ENCODE measurements around the gene APMAP. TPM values are rescaled to one million over a fixed set of nuclear protein-coding genes. Genes with fewer than 3 reads are reported as not detected.
"Not testable (repeated sequence)": the region's sequence is repeated elsewhere in the genome, so short reads cannot be mapped to it uniquely, and the experiment has no call there.

APMAP gene
- total RNA-seq, 1 experiment from 2014 or later, result 80.3 TPM

DNA sequence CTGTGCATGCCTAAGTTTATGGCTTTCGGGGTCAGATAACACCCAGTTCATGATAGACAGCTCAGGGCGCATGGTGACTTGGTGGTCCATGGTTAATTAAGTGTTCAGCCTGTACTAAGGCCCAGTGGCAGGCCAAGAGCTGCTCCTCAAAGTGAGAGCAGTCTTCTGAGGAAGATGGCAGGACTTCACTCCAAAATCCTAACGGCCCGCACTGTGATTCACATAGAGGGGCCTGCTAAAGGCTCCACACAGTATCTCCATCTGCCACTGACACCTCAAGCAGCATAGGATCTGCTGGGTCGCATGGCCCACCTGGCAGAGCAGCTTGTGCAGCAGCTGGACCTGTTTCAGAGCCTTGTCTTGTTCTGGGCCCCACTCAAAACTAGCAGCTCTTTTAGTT, 54.1 kb downstream of the APMAP start:
- Histone ChIP-seq H3K36me3 (no peaks in the 10 kb centered on the region), H3K4me3 (no peak overlapping the region), H3K9me3 (no peaks in the 10 kb centered on the region), H3K27me3 (no peaks in the 10 kb centered on the region)
- no peak for DNase-seq

- DNase-seq, result no peak
- Histone ChIP-seq H3K27me3 (no peaks in the 10 kb centered on the region), H3K36me3 (no peaks in the 10 kb centered on the region), H3K9me3 (no peaks in the 10 kb centered on the region), H3K4me3 (no peak overlapping the region)
Measured at GRCh38 chr20:24937579-24937978, 55.0 kb downstream of the APMAP start.

DNA sequence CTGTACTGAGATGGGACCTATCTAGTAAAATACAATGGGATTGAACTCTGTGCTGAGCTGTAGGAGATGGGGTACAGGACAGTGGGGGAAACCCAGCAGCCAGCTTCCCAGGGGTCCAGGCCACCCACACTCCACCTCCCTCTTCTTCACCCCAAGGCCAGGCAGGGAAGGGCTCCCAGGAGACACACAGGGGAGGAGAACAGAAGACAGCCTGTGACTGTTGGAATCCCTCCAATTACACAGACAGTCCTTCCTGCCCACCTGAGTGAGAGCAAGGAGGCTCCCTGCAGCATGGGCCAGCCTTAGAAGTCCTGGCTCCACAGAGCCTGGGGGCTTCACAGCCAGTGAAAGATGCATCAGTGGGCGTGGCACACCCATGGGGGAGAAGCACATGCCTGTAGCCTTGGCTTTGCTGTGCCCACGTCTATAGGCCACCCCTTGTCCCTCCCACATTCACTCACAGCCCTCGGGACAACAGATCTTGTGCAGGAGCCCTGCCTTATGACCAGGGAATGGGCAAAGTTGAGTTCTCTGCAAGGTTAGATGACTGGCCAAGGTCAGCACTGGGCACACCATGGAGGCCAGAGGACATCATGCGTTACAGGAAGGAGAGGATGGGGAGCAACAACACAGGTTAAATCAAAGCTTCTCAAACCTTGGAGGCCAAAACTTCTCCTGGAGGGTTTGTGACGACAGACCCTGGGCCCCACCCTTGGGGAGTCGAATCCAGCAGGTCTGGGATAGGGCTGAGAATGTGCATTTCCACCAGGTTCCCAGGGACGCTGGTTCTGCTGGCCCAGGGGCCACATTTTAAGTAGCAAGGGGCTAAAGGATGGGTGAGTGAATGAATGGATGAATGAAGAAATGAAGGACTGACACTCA, 55.8 kb downstream of the APMAP start:
- Histone ChIP-seq H3K27me3 (no peaks in the 10 kb centered on the region), H3K36me3 (no peaks in the 10 kb centered on the region), H3K9me3 (no peaks in the 10 kb centered on the region), H3K4me3 (no peak overlapping the region)
- DNase-seq, result no peak

DNA sequence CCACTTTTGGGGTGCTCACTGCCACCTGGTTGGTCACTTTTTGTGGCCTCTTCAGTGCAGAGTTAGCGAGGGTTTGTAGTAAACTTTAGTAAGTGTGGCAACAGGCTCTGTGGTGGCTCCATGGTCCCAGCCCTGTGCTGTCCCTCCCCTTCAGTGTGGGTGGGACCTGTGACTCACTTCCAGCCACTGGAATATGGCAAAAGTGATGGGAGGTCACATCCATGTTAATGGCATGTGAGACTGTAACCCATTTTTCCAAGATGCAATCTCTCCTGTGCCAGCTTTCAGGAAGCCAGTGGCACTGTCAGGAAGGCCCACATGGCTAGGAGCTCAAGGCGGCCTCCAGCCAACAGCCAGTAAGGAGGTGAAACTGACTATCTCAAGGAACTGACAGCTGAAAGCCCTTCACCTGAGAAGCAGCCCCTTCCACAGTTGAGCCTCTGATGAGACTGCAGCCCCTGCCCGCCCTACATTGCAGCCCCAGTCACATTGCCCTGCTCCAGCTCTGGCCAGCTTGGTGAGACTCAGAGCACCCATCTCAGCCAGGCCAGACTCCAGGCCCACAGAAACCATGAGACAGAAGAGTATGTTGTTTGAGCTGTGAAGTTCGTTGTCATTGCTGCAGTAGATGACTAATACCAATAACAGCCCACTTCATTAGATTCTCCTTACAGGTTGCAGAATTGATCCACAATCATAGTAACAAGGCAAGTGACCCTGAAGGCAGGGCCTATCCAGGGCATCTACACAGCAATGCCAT, 56.6 kb downstream of the APMAP start:
- H3K4me3 ChIP-seq, result no peak overlapping the region
- H3K27me3 ChIP-seq, result no peaks in the 10 kb centered on the region
- no peaks in the 10 kb centered on the region for H3K36me3 ChIP-seq
- DNase-seq, result no peak
- H3K9me3 ChIP-seq, result no peaks in the 10 kb centered on the region

DNA sequence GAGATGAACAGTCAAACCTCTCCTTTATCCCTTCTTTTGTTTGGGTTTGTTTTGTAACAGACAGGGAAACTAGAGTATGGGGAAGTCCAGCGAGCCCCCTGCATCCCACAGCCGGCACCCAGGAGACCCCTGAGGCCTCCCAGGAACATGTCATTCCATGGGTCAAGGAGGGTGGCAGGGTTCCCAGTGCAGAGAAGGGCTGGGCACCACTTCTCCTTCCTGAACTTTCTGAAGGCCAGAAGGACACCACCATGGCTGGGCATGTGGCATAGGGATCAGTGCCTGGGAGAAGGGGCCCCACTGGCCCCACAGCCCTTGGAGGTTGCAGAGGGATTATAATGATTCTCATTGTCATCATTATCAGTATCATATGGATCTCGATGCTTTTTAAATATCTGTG, 57.4 kb downstream of the APMAP start:
- Histone ChIP-seq H3K4me3 (no peak overlapping the region), H3K27me3 (no peaks in the 10 kb centered on the region), H3K9me3 (no peaks in the 10 kb centered on the region), H3K36me3 (no peaks in the 10 kb centered on the region)
- no peak for DNase-seq

GRCh38 chr20:24934716-24935115, 57.8 kb downstream of the APMAP start:
- Histone ChIP-seq H3K36me3 (no peaks in the 10 kb centered on the region), H3K27me3 (no peaks in the 10 kb centered on the region), H3K9me3 (no peaks in the 10 kb centered on the region), H3K4me3 (no peak overlapping the region)
- no peak for DNase-seq

GRCh38 chr20:24934101-24934661, 58.4 kb downstream of the APMAP start:
- no peak for DNase-seq
- Histone ChIP-seq H3K27me3 (no peaks in the 10 kb centered on the region), H3K9me3 (no peaks in the 10 kb centered on the region), H3K4me3 (no peak overlapping the region), H3K36me3 (no peaks in the 10 kb centered on the region)

DNA sequence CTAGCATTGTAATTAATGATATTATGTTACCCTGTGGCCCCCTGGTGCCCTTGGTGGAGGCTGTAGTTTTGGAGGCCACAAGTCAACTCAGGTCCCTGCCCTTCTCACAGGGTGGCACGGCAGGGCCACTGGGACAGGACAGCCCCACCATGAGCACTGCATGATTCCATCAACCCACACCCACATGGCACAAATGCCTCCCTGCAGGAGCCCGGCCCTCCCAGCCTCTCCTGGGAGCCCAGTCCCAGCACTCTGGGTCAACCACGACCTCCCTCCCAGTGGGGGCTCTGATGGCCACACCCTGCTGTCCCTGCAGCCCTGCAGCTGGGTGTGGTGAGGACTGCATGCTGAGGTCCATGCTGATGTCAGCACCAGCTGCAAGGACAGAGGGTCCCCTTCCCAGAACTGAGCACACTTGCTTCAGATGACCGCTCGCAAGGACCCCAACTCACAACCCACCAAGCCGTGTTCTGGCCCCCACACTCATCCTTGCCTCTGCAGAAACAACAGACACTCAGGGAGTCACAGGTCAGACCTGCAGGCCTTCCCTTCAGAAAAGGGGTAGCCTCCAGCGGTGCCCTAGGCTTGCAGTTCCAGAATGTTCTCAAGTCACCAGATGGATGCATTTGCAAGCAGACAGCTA, 59.2 kb downstream of the APMAP start:
- no peaks in the 10 kb centered on the region for H3K27me3 ChIP-seq
- no peak for DNase-seq

DNA sequence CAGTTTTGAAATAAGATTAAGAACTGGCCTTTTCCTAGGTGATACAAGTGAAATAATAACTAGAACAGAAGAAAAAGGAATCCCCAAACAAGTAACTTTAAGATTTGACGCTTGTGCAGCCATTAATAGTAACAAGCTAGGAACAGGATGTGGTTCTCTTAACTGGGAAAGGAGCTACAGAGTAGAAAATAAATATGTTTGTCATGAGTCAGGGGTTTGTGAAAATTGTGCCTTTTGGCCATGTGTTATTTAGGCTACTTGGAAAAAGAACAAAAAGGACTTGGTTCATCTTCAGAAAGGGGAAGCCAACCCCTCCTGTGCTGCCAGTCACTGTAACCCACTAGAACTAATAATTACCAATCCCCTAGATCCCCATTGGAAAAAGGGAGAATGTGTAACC, 60.7 kb downstream of the APMAP start:
- H3K4me3 ChIP-seq, H3K36me3 ChIP-seq, DNase-seq, H3K9me3 ChIP-seq, H3K27me3 ChIP-seq: not testable (repeated sequence)

More for the DNA sequence above, 59.2 kb downstream of the APMAP start:
- Histone ChIP-seq H3K9me3 (no peaks in the 10 kb centered on the region), H3K4me3 (no peak overlapping the region), H3K36me3 (no peaks in the 10 kb centered on the region)

DNA sequence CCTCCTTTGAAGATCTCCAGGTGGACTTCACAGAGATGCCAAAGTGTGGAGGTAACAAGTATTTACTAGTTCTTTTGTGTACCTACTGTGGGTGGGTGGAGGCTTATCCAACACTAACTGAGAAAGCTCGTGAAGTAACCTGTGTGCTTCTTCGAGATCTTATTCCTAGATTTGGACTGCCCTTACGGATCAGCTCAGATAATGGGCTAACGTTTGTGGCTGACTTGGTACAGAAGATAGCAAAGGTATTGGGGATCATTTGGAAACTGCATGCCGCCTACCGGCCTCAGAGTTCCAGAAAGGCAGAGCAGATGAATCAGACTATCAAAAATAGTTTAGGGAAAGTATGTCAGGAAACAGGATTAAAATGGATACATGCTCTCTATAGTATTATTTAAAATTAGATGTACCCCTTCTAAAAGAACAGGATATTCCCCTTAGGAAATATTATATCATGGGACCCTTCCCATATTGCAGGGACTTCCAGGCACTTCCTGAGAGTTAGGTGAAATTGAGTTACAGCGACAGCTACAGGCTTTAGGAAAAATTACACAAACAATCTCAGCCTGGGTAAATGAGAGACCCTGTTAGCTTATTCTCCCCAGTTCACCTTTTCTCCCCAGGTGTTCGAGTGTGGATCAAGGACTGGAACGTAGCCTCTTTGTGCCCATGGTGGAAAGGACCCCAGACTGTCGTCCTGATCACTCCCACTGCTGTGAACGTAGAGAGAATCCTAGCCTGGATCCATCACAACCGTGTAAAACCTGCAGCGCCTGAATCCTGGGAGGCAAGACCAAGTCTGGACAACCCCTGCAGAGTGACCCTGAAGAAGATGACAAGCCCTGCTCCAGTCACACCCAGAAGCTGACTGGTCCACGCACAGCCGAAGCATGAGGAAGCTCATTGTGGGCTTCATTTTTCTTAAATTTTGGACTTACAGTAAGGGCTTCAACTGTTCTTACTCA, 61.5 kb downstream of the APMAP start:
- not testable (repeated sequence) for H3K4me3 ChIP-seq, H3K9me3 ChIP-seq, H3K27me3 ChIP-seq, DNase-seq, H3K36me3 ChIP-seq

DNA sequence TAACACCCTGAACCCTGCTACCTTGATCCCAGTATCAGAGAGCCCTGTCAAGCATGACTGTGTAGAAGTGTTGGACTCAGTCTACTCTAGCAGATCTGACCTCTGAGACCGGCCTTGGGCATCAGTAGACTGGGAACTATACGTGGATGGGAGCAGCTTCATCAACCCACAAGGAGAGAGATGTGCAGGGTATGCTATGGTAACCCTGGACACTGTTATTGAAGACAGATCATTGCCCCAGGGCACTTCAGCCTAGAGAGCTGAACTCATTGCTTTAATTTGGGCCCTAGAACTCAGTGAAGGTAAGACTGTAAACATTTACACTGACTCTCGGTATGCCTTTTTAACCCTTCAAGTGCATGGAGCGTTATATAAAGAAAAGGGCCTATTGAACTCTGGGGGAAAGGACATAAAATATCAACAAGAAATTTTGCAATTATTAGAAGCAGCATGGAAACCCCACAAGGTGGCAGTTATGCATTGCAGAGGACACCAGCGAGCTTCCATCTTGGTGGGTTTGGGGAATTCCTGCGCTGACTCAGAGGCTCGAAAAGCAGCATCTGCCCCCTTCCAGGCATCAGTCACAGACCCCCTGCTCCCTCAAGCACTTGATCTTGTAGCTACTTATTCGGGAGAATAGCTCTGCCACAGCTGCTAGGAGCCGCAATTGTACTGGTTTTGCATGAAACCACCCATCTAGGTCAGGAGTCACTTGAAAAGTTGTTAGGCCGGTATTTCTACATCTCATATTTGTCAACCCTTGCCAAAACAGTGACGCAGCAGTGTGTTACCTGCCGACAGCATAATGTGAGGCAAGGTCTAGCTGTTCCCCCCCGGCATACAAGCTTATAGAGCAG, 62.5 kb downstream of the APMAP start:
- H3K27me3 ChIP-seq, H3K9me3 ChIP-seq, DNase-seq, H3K4me3 ChIP-seq, H3K36me3 ChIP-seq: not testable (repeated sequence)

DNA sequence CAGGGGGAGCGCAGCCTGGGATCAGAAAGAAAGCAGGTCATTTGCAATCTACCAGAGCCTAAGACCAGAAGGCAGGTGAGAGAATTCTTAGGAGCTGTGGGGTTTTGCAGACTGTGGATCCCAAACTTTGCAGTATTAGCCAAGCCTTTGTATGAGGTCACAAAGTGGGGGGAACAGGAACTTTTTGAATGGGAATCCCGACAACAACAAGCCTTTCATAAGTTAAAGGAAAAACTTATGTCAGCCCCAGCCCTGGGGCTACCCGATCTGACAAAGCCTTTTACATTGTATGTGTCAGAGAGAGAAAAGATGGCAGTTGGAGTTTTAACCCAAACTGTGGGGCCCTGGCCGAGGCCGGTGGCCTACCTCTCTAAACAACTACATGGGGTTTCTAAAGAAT, 63.3 kb downstream of the APMAP start:
- H3K4me3 ChIP-seq, H3K27me3 ChIP-seq, DNase-seq, H3K36me3 ChIP-seq, H3K9me3 ChIP-seq: not testable (repeated sequence)

DNA sequence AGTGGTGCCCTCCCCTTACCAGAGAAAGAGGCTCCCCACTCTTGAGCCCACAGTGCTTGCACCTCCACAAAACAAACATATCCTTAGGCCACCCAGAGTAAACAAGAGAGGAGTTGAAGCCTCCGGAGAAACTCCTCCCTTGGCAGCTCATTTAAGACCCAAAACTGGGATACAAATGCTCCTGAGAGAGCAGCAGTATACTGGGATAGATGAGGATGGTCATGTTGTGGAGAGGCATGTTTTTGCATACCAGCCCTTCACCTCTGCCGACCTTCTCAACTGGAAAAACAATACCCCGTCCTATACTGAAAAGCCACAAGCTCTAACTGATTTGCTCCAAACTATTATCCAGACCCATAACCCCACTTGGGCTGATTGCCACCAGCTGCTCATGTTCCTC, 71.8 kb downstream of the APMAP start:
- H3K9me3 ChIP-seq, DNase-seq, H3K27me3 ChIP-seq, H3K36me3 ChIP-seq, H3K4me3 ChIP-seq: not testable (repeated sequence)

- H3K9me3 ChIP-seq, DNase-seq, H3K36me3 ChIP-seq, H3K27me3 ChIP-seq, H3K4me3 ChIP-seq: not testable (repeated sequence)
Measured at GRCh38 chr20:24919665-24920064, 72.9 kb downstream of the APMAP start.

All from MG63 (cell line).